HG02973 (cell line): ENCODE results near the gene RBMS3.
"Not testable (repeated sequence)": the region's sequence is repeated elsewhere in the genome, so short reads cannot be mapped to it uniquely, and the experiment has no call there.

ENCODE experiments used
- ATAC-seq: cut with Tn5 transposase; IDR thresholded peaks from one replicate; pipeline ENCODE4 v1.9.1; 2021; ENCODE audit warnings: moderate library complexity; ENCODE audit not compliant: unreplicated experiment

RBMS3 gene

GRCh38 chr3:29759411-29760225 is 478.7 kb downstream of the RBMS3 start:
- no peak for ATAC-seq

- ATAC-seq: no peak
These were observed 479.4 kb downstream of the RBMS3 start for GRCh38 chr3:29760226-29760685.

- no peak for ATAC-seq
These were observed 480.6 kb downstream of the RBMS3 start for GRCh38 chr3:29761517-29761916.

GRCh38 chr3:29763115-29763514 is 482.2 kb downstream of the RBMS3 start:
- ATAC-seq: no peak

GRCh38 chr3:29764041-29764440 is 483.2 kb downstream of the RBMS3 start:
- no peak for ATAC-seq

GRCh38 chr3:29764603-29765254 is 483.9 kb downstream of the RBMS3 start:
- no peak for ATAC-seq

- ATAC-seq: no peak
These were observed 490.7 kb downstream of the RBMS3 start for GRCh38 chr3:29771602-29772001.

GRCh38 chr3:29772436-29772835 is 491.6 kb downstream of the RBMS3 start:
- no peak for ATAC-seq

- ATAC-seq: no peak
These were observed 492.6 kb downstream of the RBMS3 start for GRCh38 chr3:29773481-29773880.

- no peak for ATAC-seq
These were observed 494.5 kb downstream of the RBMS3 start for GRCh38 chr3:29775340-29775739.

- no peak for ATAC-seq
These were observed 497.0 kb downstream of the RBMS3 start for GRCh38 chr3:29777869-29778268.

GRCh38 chr3:29789686-29790085 is 508.8 kb downstream of the RBMS3 start:
- no peak for ATAC-seq

- no peak for ATAC-seq
These were observed 515.9 kb downstream of the RBMS3 start for GRCh38 chr3:29796808-29797207.

- no peak for ATAC-seq
These were observed 521.2 kb downstream of the RBMS3 start for GRCh38 chr3:29802057-29802456.

GRCh38 chr3:29804044-29804443 is 523.2 kb downstream of the RBMS3 start:
- no peak for ATAC-seq

GRCh38 chr3:29805757-29806156 is 524.9 kb downstream of the RBMS3 start:
- ATAC-seq: no peak

- not testable (repeated sequence) for ATAC-seq
These were observed 527.5 kb downstream of the RBMS3 start for GRCh38 chr3:29808324-29808723.

GRCh38 chr3:29822071-29822470 is 541.2 kb downstream of the RBMS3 start:
- ATAC-seq: no peak

- ATAC-seq: no peak
These were observed 542.4 kb downstream of the RBMS3 start for GRCh38 chr3:29823233-29823632.

GRCh38 chr3:29826712-29827111 is 545.8 kb downstream of the RBMS3 start:
- no peak for ATAC-seq

GRCh38 chr3:29827756-29828155 is 546.9 kb downstream of the RBMS3 start:
- ATAC-seq: no peak

- ATAC-seq: no peak
These were observed 548.5 kb downstream of the RBMS3 start for GRCh38 chr3:29829340-29829739.
